Left renal cortex interstitium (tissue), 4 donors: Measurements from ENCODE around the gene ATP2A1. TPM values are rescaled to one million over a fixed set of nuclear protein-coding genes. Genes with fewer than 3 reads are reported as not detected.
A peak's percentile ranks its signal among the peaks of the same experiment; 100 is the strongest.
"Not testable (repeated sequence)": the region's sequence is repeated elsewhere in the genome, so short reads cannot be mapped to it uniquely, and the experiment has no call there.

ENCODE experiments used
- DNase-seq, 4 donors: peaks; one replicate each; pipeline ENCODE4 v3.0.0-alpha.2; 2013; ENCODE audit warnings: low read depth in 4 of 4, low spot score in 2 of 4, missing footprints in 1 of 4
- polyA plus RNA-seq, 4 donors: library from polyadenylated mRNA; unstranded; fragments of 120-200 nt; gene quantifications; one replicate each; pipeline ENCODE4 v1.2.1, GENCODE V29; 2013; ENCODE audit not compliant: insufficient read length in 4 of 4

The ATP2A1 gene
- polyA plus RNA-seq, 4 donors: 2.6 to 8.1 (median 4.7) TPM

DNA sequence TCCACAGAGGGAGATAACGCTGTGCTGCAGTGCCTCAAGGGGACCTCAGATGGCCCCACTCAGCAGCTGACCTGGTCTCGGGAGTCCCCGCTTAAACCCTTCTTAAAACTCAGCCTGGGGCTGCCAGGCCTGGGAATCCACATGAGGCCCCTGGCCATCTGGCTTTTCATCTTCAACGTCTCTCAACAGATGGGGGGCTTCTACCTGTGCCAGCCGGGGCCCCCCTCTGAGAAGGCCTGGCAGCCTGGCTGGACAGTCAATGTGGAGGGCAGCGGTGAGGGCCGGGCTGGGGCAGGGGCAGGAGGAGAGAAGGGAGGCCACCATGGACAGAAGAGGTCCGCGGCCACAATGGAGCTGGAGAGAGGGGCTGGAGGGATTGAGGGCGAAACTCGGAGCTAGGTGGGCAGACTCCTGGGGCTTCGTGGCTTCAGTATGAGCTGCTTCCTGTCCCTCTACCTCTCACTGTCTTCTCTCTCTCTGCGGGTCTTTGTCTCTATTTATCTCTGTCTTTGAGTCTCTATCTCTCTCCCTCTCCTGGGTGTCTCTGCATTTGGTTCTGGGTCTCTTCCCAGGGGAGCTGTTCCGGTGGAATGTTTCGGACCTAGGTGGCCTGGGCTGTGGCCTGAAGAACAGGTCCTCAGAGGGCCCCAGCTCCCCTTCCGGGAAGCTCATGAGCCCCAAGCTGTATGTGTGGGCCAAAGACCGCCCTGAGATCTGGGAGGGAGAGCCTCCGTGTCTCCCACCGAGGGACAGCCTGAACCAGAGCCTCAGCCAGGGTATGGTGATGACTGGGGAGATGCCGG is 54.3 kb downstream of the ATP2A1 start:
- DNase-seq: no peak

DNA sequence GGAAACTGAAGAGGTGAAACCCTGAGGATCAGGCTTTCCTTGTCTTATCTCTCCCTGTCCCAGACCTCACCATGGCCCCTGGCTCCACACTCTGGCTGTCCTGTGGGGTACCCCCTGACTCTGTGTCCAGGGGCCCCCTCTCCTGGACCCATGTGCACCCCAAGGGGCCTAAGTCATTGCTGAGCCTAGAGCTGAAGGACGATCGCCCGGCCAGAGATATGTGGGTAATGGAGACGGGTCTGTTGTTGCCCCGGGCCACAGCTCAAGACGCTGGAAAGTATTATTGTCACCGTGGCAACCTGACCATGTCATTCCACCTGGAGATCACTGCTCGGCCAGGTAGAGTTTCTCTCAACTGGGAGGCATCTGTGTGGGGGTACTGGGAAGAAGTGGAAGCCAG is 54.9 kb downstream of the ATP2A1 start:
- no peak for DNase-seq

DNA sequence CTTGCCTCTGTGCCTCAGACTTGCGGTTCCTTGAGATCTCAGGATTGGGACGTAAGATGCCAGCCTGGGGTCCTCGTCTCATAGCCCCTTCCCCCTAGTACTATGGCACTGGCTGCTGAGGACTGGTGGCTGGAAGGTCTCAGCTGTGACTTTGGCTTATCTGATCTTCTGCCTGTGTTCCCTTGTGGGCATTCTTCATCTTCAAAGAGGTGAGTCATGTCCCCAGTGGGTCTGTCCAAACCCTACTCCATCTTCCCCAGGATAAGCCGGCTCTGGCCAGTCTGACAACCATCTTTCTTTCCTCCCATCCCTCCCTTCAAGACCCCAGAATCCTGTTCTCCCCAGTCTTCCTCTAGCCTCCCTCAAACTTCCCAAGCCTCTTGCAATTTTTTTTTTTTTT is 57.1 kb downstream of the ATP2A1 start:
- DNase-seq: no peak

DNA sequence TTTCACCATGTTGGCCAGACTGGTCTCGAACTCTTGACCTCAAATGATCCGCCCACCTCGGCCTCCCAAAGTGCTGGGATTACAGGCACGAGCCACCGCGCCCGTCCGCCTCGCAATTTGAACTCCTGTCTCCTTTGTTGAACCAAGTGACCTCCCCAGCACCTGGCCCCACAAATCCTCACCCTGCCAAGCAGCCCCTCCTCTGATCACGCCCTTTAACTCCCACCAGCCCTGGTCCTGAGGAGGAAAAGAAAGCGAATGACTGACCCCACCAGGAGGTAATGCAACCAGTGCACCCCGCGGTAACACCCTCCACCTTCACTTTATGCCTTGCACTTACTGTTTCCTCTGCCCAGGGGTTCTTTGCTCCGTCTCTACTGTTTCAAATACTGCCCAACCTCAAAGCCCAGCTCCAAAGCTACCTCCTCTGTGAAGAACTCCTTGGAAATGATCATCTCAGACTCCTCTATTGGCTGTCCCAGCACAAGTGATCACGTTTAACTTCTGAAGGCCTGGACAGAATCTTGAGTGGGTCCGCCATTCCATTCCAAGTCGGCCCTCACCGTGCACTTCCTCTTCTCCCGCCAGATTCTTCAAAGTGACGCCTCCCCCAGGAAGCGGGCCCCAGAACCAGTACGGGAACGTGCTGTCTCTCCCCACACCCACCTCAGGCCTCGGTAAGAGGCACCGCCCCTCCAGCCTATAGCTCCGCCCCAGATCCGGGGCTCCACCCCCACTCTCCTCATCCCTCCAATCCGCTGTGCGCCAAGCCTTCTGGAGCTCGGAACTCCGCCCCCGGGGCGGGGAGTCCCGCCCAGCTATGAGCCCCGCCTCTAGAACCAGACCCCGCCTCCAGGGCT is 57.9 kb downstream of the ATP2A1 start:
- DNase-seq: peak in 1 of 4 donors; percentile 29

DNA sequence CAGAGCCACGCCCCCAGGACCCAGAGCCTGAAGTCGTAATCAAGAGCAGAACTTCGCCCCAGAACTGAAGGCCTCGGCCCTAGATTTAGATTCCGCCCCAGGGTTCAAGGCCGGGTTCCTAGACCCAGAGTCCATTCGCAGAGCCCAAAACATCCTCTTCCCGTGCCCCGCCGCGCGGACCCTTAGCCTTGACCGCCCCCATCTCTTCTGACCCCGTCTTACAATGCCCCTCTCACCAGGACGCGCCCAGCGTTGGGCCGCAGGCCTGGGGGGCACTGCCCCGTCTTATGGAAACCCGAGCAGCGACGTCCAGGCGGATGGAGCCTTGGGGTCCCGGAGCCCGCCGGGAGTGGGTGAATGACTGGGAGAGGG is 58.5 kb downstream of the ATP2A1 start:
- no peak for DNase-seq

DNA sequence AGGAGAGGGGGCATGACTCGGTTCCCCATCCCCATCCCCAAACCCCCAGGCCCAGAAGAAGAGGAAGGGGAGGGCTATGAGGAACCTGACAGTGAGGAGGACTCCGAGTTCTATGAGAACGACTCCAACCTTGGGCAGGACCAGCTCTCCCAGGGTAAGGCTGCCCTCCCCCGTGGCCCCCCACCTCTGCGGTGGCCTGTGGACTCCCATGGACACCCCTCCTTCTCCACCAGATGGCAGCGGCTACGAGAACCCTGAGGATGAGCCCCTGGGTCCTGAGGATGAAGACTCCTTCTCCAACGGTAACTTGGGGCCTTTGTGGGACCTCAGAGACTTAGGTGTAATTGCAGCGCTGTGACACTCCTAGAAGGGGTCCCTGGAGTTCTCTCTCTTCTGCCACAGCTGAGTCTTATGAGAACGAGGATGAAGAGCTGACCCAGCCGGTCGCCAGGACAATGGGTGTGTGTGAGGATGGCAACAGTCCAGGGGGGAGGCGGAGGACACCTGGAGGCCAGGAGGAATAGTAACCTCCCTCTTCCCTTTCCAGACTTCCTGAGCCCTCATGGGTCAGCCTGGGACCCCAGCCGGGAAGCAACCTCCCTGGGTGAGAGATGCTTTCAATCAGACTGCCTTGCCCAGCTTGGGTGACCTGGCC is 59.1 kb downstream of the ATP2A1 start:
- no peak for DNase-seq

DNA sequence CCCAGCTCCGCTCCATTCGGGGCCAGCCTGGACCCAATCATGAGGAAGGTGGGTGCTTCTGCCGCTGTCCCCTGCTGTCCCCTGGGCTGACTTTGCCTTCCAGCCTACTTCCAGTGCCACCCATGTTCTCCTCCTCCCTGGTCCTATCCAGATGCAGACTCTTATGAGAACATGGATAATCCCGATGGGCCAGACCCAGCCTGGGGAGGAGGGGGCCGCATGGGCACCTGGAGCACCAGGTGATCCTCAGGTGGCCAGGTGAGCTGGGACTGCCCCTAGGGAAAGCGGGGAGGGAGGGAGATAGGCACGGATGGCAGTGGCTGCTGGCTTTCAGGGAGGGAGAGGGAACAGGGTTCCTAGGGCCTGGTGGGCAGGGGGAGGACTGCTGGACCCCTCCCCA is 60.4 kb downstream of the ATP2A1 start:
- DNase-seq: no peak

DNA sequence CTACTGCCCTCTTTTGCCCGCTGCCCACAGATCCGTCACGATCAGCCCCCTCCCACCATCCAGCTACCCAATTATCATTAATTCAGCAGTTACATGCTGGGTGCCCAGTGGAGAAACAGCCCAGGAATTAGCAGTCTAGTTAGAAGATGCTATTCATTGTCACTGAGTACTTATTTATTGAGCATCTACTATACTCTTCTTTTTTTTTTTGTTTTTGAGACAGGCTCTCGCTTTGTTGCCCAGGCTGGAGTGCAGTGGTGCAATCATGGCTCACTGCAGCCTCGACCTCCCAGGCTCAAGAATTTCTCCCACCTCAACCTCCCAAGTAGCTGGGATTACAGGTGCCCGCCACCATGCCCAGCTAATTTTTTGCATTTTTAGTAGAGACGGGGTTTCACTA is 61.5 kb downstream of the ATP2A1 start:
- DNase-seq: not testable (repeated sequence)

DNA sequence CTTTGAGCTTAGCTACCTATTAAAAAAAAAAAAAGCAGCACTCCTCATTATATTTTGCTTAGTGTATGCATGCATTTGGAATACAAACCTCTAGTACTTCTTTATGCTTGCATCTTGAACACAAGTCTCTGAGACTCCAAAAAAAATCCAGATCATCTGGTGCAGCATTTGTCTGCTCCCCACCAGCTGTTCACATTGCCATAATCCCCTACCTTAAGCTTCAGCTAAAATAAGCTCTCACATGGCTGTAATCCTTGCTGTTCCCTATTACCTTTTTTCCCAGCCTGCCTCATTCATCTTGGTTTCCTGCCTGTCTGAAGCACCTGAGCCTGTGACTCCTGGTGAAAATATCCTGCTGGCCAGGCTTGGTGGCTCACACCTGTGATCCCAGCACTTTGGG is 65.0 kb downstream of the ATP2A1 start:
- no peak for DNase-seq

DNA sequence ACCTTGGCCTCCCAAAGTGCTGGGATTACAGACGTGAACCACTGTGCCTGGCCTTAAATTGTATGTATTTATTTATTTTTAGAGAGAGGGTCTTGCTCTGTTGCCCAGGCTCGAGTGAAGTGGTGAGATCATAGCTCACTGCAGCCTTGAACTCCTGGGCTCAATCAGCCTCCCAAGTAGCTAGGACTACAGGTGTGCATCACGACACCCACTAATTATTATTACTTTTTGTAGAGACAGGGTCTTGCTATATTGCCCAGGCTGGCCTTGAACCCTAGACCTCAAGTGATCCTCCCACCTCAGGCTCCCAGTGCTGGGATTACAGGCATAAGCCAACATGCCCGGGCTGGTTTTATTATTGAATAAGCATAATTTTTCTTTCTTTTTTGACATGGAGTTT is 68.4 kb downstream of the ATP2A1 start:
- DNase-seq: no peak

DNA sequence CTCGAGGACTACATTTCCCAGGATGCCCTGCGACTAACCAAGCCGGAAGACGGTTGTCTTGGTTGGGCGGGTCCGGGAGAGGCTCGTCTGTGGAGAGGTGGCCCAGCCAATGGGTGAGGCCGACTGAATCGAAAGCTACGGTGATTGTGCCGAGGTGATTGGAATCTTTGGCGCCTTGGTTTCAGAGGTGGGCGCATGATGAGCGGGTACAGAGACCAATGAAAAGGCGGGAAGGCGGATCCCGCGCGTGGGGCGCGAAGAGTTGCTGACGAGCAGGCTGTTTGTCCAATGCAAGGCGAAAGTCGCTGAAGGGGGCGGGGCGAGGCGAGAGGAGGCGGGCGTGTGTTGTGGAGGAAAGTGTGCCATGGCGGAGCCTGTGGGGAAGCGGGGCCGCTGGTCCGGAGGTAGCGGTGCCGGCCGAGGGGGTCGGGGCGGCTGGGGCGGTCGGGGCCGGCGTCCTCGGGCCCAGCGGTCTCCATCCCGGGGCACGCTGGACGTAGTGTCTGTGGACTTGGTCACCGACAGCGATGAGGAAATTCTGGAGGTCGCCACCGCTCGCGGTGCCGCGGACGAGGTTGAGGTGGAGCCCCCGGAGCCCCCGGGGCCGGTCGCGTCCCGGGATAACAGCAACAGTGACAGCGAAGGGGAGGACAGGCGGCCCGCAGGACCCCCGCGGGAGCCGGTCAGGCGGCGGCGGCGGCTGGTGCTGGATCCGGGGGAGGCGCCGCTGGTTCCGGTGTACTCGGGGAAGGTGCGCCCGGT is 72.5 kb downstream of the ATP2A1 start, which contains the start of gene NFATC2IP:
TSS of gene NFATC2IP (plus strand) at position 290 of the 762 bp plus-strand sequence. CDS start at position 365, 75 bp downstream.
- DNase-seq: peak; percentile 96 to 100 (median 99)

DNA sequence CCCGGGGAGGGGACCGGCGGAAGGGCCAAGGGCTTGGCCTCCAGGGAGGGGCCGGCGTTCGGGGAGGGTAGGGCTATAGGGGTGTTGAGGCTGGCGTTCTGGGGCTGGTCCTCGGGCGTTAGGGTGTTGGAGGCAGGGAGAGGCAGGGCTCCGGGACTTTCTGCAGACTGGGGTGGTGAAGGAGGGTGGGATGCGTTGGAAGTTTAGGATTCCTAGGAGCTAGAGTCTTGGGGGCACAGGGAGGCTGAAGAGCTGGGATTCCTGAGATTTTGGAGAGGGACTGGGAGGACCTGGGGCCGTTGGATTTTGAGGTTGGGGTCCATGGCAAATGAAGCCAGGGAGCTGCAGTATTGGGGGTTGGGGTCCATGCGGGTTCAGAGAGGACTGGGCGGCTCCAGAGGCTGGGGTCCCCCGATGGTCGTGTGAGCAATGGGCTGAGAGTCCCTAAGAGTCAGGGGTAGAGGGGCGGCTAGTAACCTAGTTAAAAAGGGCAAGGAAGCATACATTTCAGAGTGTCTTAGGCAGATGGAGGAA is 73.2 kb downstream of the ATP2A1 start:
- DNase-seq: no peak

Other genes starting within 250 kb of the ATP2A1 start
- 1 to 10 TPM in 2 of 4 donors, under 1 TPM in 1, not detected in 1; 0.65 to 3.8 (median 1.1) TPM for gene NPIPB8, start 240.4 kb upstream of the ATP2A1 start, polyA plus RNA-seq
- gene EIF3C, start 167.0 kb upstream of the ATP2A1 start, polyA plus RNA-seq: 100 to 1,000 TPM; 417 to 684 (median 546) TPM
- 1 to 10 TPM; 1.3 to 3.6 (median 2.3) TPM for gene NPIPB9, start 126.7 kb upstream of the ATP2A1 start, polyA plus RNA-seq
- 100 to 1,000 TPM in 2 of 4 donors, 10 to 100 TPM in 2; 66.8 to 171 (median 122) TPM for gene ATXN2L, start 55.5 kb upstream of the ATP2A1 start, polyA plus RNA-seq
- gene TUFM, start 32.1 kb upstream of the ATP2A1 start, polyA plus RNA-seq: 100 to 1,000 TPM; 193 to 231 (median 219) TPM
- 10 to 100 TPM; 47.1 to 97.5 (median 75.1) TPM for gene SH2B1, start 14.6 kb upstream of the ATP2A1 start, polyA plus RNA-seq
- 10 to 100 TPM; 16.2 to 32.5 (median 28.7) TPM for gene RABEP2, start 46.8 kb downstream of the ATP2A1 start, polyA plus RNA-seq
- 1 to 10 TPM; 2.9 to 5.8 (median 4.4) TPM for gene CD19, start 53.5 kb downstream of the ATP2A1 start, polyA plus RNA-seq
- 10 to 100 TPM; 23.4 to 86.7 (median 46.6) TPM for gene NFATC2IP, start 72.4 kb downstream of the ATP2A1 start, polyA plus RNA-seq
- gene SPNS1, start 96.3 kb downstream of the ATP2A1 start, polyA plus RNA-seq: 10 to 100 TPM; 35.9 to 61.4 (median 49.9) TPM
- 10 to 100 TPM in 2 of 4 donors, 1 to 10 TPM in 2; 4.1 to 11.1 (median 7.7) TPM for gene LAT, start 106.6 kb downstream of the ATP2A1 start, polyA plus RNA-seq